RWPE1 (cell line): ENCODE results near the gene SPG7.

Experiments used
- CTCF ChIA-PET: fragments of 350-600 bp; sonication (Branson Sonifier 250); formaldehyde crosslinking; extraction: SDS; loops from one replicate; lab custom pipeline; 2021; lab: Yijun Ruan, JAX
- POLR2A ChIA-PET: fragments of 400-600 bp; formaldehyde crosslinking; extraction: SDS; loops from one replicate; lab custom pipeline; 2020; ENCODE audit warnings: antibody characterized with exemption; ENCODE audit not compliant: low non-redundant PET; lab: Yijun Ruan, JAX
- DNase-seq: peaks from one replicate; pipeline ENCODE4 v3.0.0; 2012; ENCODE audit warnings: low spot score
- H3K27ac ChIP-seq: fragments of 450-650 bp; 2 replicates; pipeline ENCODE4 v1.5.1; 2017
- TF ChIP-seq, protein P1 (sequence below): fragments of 450-650 bp; conservative IDR thresholded peaks from 2 replicates; pipeline ENCODE4 v1.5.1; 2017; ENCODE audit warnings: low read depth, mild to moderate bottlenecking

The SPG7 gene

DNA sequence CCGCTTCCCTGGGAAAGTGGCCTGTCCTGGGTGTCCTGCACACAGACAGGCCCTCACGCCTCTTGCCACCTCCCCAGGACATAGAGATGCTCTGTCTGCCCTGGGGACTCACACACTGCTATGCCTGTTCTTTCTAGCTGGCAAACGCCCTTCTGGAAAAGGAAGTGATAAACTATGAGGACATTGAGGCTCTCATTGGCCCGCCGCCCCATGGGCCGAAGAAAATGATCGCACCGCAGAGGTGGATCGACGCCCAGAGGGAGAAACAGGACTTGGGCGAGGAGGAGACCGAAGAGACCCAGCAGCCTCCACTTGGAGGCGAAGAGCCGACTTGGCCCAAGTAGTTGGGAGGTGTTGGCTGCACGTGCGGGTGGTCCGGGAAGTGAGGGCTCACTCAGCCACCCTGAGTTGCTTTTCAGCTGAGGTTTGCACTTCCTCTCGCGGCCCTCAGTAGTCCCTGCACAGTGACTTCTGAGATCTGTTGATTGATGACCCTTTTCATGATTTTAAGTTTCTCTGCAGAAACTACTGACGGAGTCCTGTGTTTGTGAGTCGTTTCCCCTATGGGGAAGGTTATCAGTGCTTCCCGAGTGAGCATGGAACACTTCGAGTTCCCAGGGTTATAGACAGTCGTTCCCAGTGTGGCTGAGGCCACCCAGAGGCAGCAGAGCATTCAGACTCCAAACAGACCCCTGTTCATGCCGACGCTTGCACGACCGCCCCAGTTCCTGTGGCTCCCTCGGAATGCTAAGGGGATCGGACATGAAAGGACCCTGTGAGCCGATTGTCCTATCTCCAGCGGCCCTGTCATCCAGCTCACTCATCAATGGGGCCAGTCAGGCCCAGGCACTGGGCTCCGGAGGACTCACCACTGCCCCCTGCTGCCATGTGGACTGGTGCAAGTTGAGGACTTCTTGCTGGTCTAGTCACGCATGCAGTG lies 48.8 kb downstream of the SPG7 start:
- peak overlapping the region; percentile 95 for H3K27ac ChIP-seq
- DNase-seq: no peak
- POLR2A ChIA-PET: no interaction called here
- TF ChIP-seq, protein P1, sequence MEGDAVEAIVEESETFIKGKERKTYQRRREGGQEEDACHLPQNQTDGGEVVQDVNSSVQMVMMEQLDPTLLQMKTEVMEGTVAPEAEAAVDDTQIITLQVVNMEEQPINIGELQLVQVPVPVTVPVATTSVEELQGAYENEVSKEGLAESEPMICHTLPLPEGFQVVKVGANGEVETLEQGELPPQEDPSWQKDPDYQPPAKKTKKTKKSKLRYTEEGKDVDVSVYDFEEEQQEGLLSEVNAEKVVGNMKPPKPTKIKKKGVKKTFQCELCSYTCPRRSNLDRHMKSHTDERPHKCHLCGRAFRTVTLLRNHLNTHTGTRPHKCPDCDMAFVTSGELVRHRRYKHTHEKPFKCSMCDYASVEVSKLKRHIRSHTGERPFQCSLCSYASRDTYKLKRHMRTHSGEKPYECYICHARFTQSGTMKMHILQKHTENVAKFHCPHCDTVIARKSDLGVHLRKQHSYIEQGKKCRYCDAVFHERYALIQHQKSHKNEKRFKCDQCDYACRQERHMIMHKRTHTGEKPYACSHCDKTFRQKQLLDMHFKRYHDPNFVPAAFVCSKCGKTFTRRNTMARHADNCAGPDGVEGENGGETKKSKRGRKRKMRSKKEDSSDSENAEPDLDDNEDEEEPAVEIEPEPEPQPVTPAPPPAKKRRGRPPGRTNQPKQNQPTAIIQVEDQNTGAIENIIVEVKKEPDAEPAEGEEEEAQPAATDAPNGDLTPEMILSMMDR: peak; percentile 62
- CTCF ChIA-PET: interaction anchor here (0.5 to 0.6 kb wide), 3 partner anchors 17 to 24 kb away, joined by 3 to 6 read pairs (median 5); no protein-coding TSS in a partner anchor

DNA sequence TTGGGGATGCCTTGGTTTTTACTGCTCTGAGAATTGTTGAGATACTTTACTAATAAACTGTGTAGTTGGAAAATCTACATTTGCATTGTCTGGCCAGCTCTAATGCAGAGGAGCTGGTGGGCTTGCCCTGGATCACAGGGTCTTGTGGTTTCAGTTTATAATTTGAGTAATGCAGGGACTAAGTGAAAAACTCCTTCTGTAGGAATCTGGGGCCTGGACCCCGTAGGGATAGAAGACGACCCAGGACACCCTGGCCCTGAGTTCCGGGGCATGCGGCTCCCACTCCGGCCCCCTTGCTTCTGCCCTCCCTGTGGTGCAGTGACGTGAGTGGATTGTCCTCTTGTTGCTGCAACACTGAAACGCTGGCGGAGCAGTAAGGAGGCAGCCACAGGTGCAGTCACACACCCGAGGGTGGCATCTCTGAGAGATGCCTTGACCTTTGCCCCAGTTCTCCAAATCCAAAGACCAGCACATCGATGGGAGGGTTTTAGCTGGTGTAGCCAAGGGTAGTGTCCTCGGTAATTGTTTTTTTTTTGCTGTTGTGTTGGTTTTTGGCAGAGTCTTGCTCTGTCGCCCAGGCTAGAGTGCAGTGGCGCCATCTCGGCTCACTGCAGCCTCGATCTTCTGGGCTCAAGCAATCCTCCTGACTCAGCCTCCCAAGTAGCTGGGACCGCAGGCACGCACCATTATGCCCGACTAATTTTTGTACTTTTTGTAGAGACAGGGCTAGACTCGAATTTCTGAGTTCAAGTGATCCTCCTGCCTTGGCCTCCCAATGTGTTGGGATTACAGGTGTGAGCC lies 49.7 kb downstream of the SPG7 start:
- ChIA-PET CTCF (interaction anchor here (0.6 kb wide), 1 partner anchor 18 kb away, joined by 5 read pairs; no protein-coding TSS in a partner anchor), POLR2A (no interaction called here)
- DNase-seq: no peak
- TF ChIP-seq, protein P1: peak; percentile 16; the same call in 1 of the 2 replicates
- peak overlapping the region; percentile 95 for H3K27ac ChIP-seq

DNA sequence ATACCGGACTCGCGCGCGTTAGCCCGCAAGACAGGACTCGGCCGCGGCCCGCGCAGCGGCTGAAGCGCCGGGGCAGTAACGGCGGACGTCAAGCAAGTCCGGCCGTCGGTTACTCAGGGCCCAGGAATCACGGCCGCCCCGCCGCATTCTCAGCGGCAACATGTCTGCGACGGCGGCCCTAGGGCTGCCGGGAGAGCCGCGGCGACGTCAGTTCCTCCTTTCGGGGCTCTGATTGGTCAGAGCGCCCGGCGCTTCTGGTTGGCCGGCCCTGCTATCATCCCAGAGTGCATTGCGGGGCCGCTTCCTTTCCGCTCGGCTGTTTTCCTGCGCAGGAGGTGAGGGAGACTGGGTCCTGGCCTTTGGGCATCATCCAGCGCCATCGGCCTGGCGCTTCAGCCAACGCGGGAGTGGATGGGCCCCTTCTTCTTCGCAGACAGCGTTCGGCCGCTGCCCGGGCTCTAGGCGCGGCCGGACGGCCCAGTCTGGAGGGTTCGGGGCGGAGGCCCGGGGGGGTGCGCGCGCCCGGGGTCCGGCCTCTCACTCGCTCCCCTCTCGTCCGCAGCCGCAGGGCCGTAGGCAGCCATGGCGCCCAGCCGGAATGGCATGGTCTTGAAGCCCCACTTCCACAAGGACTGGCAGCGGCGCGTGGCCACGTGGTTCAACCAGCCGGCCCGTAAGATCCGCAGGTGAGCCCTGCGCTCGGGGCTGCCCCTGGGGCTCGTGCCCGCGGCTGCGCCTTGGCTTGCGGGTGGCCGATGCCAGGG lies 52.4 kb downstream of the SPG7 start, which contains the start of gene RPL13:
Gene RPL13, plus strand, starts transcription at position 305 of the 764 bp plus-strand sequence. Its CDS starts 278 bp downstream, at position 583.
- CTCF ChIA-PET: no interaction called here
- peak within 1 kb of the TSS; percentile 95 for H3K27ac ChIP-seq
- POLR2A ChIA-PET: interaction anchor here (0.6 kb wide), 1 partner anchor 141 kb away, joined by 3 read pairs; the partner anchor contains the start of gene SPATA2L
- DNase-seq: peak; percentile 93
- TF ChIP-seq, protein P1: no peak

DNA sequence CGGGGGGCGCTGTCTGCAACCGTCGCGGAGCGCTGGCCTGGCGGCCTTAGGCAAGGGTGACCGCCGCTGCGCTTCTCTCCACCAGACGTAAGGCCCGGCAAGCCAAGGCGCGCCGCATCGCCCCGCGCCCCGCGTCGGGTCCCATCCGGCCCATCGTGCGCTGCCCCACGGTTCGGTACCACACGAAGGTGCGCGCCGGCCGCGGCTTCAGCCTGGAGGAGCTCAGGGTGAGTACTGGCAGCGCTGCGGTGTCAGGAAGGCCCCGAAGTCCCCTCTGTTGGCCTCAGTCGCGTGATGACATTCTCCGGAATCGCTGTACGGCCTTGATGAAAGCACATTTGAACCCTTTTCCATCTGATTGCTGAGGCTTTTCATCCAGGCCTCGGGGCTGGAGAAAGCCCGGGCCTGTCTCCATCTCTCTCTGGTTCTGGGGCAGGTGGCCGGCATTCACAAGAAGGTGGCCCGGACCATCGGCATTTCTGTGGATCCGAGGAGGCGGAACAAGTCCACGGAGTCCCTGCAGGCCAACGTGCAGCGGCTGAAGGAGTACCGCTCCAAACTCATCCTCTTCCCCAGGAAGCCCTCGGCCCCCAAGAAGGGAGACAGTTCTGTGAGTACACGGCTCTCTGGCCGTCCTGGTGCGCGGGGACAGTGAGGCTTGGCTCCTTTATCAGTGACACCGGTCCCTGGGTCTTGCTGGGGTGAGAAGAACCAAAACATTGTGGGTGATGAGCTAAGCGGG lies 53.1 kb downstream of the SPG7 start:
- ChIA-PET POLR2A (interaction anchor here (0.6 to 1.1 kb wide), 2 partner anchors 139 to 140 kb away, joined by 3 read pairs; partner anchors contain the start of gene SPATA2L), CTCF (no interaction called here)
- peak overlapping the region; percentile 95 for H3K27ac ChIP-seq
- no peak for DNase-seq
- TF ChIP-seq, protein P1: no peak

DNA sequence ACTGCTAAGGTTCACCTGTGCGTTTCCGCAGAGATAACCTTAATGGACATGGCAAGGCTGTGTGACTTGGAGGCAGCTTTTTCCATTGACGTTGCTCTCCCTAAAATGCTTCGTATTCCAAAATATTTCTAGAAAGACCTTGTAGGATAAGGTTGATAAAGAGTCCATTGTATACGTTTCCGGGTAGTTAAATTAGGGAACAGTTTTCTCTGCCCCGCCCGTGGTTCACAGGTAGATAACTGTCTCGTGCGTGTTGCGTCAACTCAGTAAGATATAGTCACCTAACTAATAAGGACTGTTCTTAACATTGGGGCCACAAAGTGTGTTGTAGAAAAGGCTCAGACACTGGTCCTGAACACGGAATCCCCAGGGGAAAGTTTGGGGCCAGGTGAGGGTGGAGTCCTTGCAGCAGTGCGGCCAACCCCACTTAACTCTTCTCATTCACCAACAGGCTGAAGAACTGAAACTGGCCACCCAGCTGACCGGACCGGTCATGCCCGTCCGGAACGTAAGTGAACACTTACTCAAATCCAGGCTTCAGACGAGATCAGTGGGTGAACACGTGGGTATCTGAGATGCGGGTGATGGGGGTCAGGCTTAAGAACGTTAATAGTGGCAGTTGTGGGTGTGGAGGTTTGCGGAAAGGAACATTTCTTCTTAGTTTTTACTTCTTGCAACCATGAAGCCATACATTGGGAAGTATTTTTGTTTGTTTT lies 53.8 kb downstream of the SPG7 start:
- TF ChIP-seq, protein P1: no peak
- peak overlapping the region; percentile 95 for H3K27ac ChIP-seq
- ChIA-PET POLR2A (interaction anchor here (0.7 to 1.1 kb wide), 2 partner anchors 139 to 299 kb away, joined by 3 to 4 read pairs; no protein-coding TSS in a partner anchor), CTCF (no interaction called here)
- DNase-seq: no peak
